ENCODE data around the gene SLF1.

The SLF1 gene

DNA sequence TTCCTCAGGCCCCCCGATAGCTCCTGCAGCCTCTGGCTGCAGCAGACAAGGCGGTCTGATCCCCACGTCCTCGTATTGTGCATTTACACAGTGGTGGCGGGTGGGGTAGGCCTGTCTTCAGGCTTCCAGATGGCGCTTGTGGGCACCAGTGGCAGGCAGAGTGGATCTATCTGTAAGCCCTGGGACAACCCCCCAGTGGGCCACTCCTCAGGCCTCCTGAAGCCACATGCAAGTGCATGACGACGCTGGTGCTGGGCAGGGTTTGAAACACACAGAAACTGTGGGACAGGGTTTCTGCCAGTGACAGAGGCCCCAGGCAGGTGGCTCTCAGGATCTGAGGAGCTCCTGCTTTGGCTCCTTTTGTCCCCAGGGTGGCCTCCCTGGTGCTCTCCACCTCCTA lies 42.0 kb downstream of the SLF1 start:
- TF ChIP-seq, protein P1, sequence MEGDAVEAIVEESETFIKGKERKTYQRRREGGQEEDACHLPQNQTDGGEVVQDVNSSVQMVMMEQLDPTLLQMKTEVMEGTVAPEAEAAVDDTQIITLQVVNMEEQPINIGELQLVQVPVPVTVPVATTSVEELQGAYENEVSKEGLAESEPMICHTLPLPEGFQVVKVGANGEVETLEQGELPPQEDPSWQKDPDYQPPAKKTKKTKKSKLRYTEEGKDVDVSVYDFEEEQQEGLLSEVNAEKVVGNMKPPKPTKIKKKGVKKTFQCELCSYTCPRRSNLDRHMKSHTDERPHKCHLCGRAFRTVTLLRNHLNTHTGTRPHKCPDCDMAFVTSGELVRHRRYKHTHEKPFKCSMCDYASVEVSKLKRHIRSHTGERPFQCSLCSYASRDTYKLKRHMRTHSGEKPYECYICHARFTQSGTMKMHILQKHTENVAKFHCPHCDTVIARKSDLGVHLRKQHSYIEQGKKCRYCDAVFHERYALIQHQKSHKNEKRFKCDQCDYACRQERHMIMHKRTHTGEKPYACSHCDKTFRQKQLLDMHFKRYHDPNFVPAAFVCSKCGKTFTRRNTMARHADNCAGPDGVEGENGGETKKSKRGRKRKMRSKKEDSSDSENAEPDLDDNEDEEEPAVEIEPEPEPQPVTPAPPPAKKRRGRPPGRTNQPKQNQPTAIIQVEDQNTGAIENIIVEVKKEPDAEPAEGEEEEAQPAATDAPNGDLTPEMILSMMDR (IDR thresholded peaks at IDR 0.05; ENCODE audit: low read depth, low read length), result no peak
- DNase-seq (ENCODE audit: low read depth in 2 of 2), result no peak
- H3K4me3 ChIP-seq (replicated peaks in 1 of 2; ENCODE audit: low read depth in 2 of 2, low read length in 2 of 2), result no peak overlapping the region

DNA sequence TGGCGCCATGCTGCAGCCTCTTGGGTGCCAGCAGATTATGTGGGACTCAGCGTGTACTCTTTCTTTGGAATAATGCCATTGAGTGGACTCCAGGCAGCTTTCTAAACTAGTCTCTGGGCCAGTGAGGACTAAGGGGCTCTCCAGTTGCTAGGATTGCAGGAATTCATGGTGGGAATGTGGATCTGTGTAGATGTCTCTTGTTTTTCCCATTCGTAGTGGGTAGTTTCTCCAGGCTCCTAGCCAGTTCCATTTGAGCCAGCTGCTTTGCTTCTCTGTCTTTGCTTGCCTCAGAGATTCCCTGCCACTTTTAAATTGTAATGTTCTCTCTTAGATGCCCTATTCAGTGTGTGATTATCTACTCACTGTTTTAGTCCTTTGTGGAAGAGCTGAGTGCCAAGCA lies 42.6 kb downstream of the SLF1 start:
- no peak for DNase-seq (ENCODE audit: low read depth in 2 of 2)
- TF ChIP-seq, protein P1 (IDR thresholded peaks at IDR 0.05; ENCODE audit: low read depth, low read length), result no peak
- no peak overlapping the region for H3K4me3 ChIP-seq (replicated peaks in 1 of 2; ENCODE audit: low read depth in 2 of 2, low read length in 2 of 2)

DNA sequence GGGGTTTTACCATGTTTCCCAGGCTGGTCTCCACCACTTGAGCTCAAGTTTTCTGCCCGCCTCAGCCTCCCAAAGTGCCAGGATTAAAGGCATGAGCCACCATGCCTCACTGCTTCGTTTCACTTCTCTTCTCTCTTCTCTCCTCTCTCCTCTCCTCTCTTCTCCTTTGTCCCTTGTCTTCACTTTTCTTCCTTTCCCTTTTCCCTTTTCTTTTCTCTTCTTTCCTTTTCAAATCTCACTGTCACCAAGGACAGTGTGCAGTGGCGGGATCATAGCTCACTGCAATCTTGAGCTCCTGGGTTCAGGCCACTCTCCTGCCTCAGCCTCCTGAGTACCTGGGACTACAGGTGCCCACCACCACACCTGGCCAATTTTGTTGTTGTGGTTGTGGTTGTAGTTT lies 49.5 kb downstream of the SLF1 start:
- no peak for DNase-seq (ENCODE audit: low read depth in 2 of 2)
- TF ChIP-seq, protein P1 (IDR thresholded peaks at IDR 0.05; ENCODE audit: low read depth, low read length), result no peak
- H3K4me3 ChIP-seq (replicated peaks in 1 of 2; ENCODE audit: low read depth in 2 of 2, low read length in 2 of 2), result no peak overlapping the region

DNA sequence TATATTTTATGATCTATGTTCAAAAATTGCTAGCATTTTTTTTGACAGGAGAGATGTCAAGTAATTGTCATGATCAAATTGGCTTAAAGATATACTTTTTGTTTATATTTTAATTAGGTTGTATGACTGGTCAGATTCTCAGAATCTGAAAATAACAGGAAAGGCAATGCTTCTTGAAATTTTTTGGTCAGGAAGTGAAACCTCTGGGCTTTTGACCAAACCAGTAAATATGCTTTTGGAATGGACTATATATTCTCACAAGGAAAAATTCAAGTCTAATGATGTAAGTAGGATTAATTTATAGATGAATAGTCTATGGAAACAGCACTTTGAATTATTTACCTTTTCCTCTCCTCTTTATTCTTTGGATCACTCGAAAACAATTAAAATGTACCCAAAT lies 52.3 kb downstream of the SLF1 start:
- TF ChIP-seq, protein P1 (IDR thresholded peaks at IDR 0.05; ENCODE audit: low read depth, low read length), result no peak
- no peak overlapping the region for H3K4me3 ChIP-seq (replicated peaks in 1 of 2; ENCODE audit: low read depth in 2 of 2, low read length in 2 of 2)
- DNase-seq (ENCODE audit: low read depth in 2 of 2), result peak in 1 of 2 donors; percentile 42

DNA sequence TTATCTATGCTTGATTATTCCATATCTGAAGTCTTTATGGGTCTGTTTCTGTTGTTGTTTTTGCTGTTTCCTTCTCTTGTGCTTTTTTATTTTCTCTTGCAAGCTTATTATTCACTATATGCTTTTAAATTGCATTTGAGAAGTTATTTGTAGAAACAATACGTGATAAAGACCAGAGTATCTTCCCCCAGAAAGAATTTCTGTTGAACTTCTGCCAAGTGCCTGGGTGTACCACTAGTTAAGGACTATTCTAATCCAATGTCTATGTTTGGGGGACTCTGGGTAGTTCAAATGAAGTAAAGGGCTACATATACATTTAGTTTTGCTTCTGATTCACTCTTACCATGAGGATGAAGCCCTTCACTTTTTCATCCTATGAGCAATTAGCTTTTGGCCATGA lies 54.3 kb downstream of the SLF1 start:
- TF ChIP-seq, protein P1 (IDR thresholded peaks at IDR 0.05; ENCODE audit: low read depth, low read length), result no peak
- H3K4me3 ChIP-seq (replicated peaks in 1 of 2; ENCODE audit: low read depth in 2 of 2, low read length in 2 of 2), result no peak overlapping the region
- DNase-seq (ENCODE audit: low read depth in 2 of 2), result peak in 1 of 2 donors; percentile 53

DNA sequence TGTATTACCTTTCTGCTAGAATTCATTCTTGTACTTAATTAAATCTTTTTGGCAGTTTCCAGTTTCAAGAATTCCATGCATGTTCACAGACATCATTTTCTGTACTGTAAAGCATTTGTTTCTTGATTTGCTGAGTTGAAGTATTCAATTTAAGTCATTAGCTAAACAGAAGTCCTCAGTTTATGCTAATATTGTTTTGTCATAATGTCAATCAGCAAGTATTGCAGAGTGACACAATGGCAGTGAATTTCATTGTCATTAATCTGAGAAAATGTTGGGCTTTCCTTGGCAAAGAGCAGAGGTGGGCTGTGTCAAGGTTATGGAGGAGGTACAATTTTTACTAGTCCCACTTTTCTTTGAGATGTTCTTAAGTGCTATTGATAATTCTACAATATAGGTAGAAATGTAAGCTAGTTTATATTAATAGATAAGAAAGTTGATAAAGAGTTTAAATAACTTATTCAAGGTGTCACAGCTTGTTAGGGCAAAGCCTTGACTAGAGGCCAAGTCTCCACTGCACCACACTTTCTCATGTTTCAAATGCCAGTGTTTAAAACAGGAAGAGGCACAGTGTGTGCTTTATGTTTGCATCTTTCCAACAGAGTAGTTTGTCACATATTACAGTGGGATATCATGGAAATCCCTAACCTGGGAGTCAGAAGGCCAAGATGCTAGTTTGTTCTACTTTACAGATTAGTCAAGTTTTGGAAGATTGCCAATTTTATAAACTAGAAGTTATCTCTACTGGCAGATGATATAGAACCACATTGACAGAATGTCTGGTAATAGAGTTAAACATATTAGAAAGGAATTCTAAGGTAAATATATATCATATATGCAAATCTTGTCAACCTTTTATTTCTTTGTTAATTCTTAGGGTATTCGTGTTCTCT lies 56.3 kb downstream of the SLF1 start:
- H3K4me3 ChIP-seq (replicated peaks in 1 of 2; ENCODE audit: low read depth in 2 of 2, low read length in 2 of 2), result no peak overlapping the region
- DNase-seq (ENCODE audit: low read depth in 2 of 2), result peak; percentile 2 to 17
- TF ChIP-seq, protein P1 (IDR thresholded peaks at IDR 0.05; ENCODE audit: low read depth, low read length), result no peak
